OCI-LY7 (cell line): ENCODE data around the gene ZNF407. TPM values are rescaled to one million over a fixed set of nuclear protein-coding genes. Genes with fewer than 3 reads are reported as not detected.

ENCODE experiments used
- BruUV-seq: library from RNA; stranded (reverse); fragments of 400-500 nt; replicated peaks from 2 replicates; lab custom pipeline; 2021; lab: Mats Ljungman, UMichigan
- CTCF ChIA-PET: fragments of 300-600 bp; sonication (Branson Sonifier 250); formaldehyde crosslinking; loops from one replicate; lab custom pipeline; 2022; ENCODE audit warnings: antibody characterized with exemption; ENCODE audit not compliant: unreplicated experiment; lab: Charles Lee
- POLR2A ChIA-PET: fragments of 300-600 bp; sonication (Branson Sonifier 250); formaldehyde crosslinking; loops from one replicate; lab custom pipeline; 2022; ENCODE audit warnings: antibody characterized with exemption; lab: Charles Lee
- DNase-seq: peaks from one replicate; pipeline ENCODE4 v3.0.0-alpha.2; 2015; ENCODE audit warnings: low spot score
- H2AFZ ChIP-seq: fragments of 200-600 bp; sonication (generic), shearing (Covaris generic); 2 replicates; pipeline ENCODE4 v1.6.1; 2014; ENCODE audit warnings: mild to moderate bottlenecking, antibody characterized with exemption, low read length, moderate library complexity
- H3K27ac ChIP-seq: fragments of 200-600 bp; sonication (generic); 2 replicates; pipeline ENCODE4 v1.5.1; 2014; ENCODE audit warnings: mixed run types, low read depth, mild to moderate bottlenecking, moderate library complexity, low read length, inconsistent platforms; ENCODE audit not compliant: poor library complexity, severe bottlenecking
- H3K36me3 ChIP-seq: fragments of 200-600 bp; sonication (generic); 2 replicates; pipeline ENCODE4 v1.6.1; 2014; ENCODE audit warnings: mild to moderate bottlenecking, antibody characterized with exemption, low read length, moderate library complexity, mixed read lengths; ENCODE audit not compliant: insufficient read depth
- H3K4me1 ChIP-seq: fragments of 200-600 bp; sonication (generic); 2 replicates; pipeline ENCODE4 v1.5.1; 2014; ENCODE audit warnings: mild to moderate bottlenecking, low read length; ENCODE audit not compliant: insufficient read depth, poor library complexity, severe bottlenecking
- H3K4me2 ChIP-seq: fragments of 200-600 bp; sonication (generic); 2 replicates; pipeline ENCODE4 v1.6.1; 2014; ENCODE audit warnings: mild to moderate bottlenecking, low read length
- H3K4me3 ChIP-seq: fragments of 200-600 bp; sonication (generic); 2 replicates; pipeline ENCODE4 v1.5.1; 2014; ENCODE audit warnings: mild to moderate bottlenecking, low read depth, low read length; ENCODE audit not compliant: poor library complexity, severe bottlenecking
- H3K79me2 ChIP-seq: fragments of 200-600 bp; sonication (generic); 2 replicates; pipeline ENCODE4 v1.6.1; 2016; ENCODE audit warnings: low read depth, mild to moderate bottlenecking, low read length, moderate library complexity, mixed read lengths; ENCODE audit not compliant: insufficient read depth
- H3K9me2 ChIP-seq: fragments of 200-600 bp; sonication (generic); 2 replicates; pipeline ENCODE4 v1.6.1; 2016; ENCODE audit warnings: mild to moderate bottlenecking, low read length, mixed read lengths; ENCODE audit not compliant: insufficient read depth
- H3K9me3 ChIP-seq: fragments of 200-600 bp; sonication (generic); 2 replicates; pipeline ENCODE4 v1.6.1; 2014; ENCODE audit warnings: mild to moderate bottlenecking, mixed run types, low read length, mixed read lengths
- H4K20me1 ChIP-seq: fragments of 200-600 bp; sonication (generic); 2 replicates; pipeline ENCODE4 v1.6.1; 2014; ENCODE audit warnings: mild to moderate bottlenecking, antibody characterized with exemption, low read length, moderate library complexity, mixed read lengths; ENCODE audit not compliant: insufficient read depth
- EZH2phosphoT487 ChIP-seq: fragments of 200-600 bp; sonication (generic); IDR thresholded peaks from 2 replicates; pipeline ENCODE4 v1.6.1; 2018; ENCODE audit warnings: low read depth, borderline replicate concordance, mild to moderate bottlenecking, mixed run types, antibody characterized with exemption, low read length, moderate library complexity, mixed read lengths
- intact Hi-C: fragments of 100-400 bp; cut with micrococcal nuclease; formaldehyde crosslinking; loops from one replicate; pipeline ENCODE4 v1.10.0; 2022; ENCODE audit not compliant: unreplicated experiment
- total RNA-seq, 2 experiments: library from RNA; depleted of rRNA in 1 of 2; stranded (reverse); fragments of >200 nt in 1 of 2; shearing (Covaris generic) in 1 of 2; gene quantifications; 2 replicates each; pipeline ENCODE4 v1.2.3, GENCODE V29; 2014 to 2022
- TF ChIP-seq, protein P1 (sequence below): fragments of 200-600 bp; sonication (generic); conservative IDR thresholded peaks from 2 replicates; pipeline ENCODE4 v1.5.1; 2014; ENCODE audit warnings: mild to moderate bottlenecking, antibody characterized with exemption, low read length, moderate library complexity, mixed read lengths

The ZNF407 gene
- total RNA-seq, 2 experiments from 2014 or later = 8.9 to 11.9 TPM

DNA sequence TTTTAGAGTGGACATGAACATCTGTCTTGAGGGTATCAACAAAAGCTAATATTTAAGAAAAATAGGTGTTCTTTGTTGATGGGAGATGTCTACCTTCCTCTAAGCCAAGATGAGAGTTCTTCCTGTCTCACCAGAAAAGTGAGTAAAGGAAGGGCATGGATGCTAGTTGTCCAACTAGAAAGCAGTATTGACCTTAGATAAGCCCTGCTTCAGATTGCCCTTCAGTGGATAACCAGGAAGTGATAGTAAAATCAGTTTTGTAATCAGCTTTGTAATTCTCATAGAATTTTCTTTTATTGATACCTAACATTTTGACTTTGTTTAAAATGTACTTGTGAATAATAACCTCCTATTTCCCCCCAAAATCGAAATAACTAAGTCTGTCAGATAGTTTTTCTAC lies 134.7 kb downstream of the ZNF407 start:
- Histone ChIP-seq H3K79me2 (no peaks in the 10 kb centered on the region), H3K36me3 (no peaks in the 10 kb centered on the region), H4K20me1 (no peaks in the 10 kb centered on the region), H3K9me3 (no peaks in the 10 kb centered on the region), H2AFZ (no peak overlapping the region), H3K4me3 (no peak overlapping the region), H3K27ac (no peak overlapping the region), H3K9me2 (no peaks in the 10 kb centered on the region), H3K4me2 (no peak overlapping the region), H3K4me1 (no peaks in the 10 kb centered on the region)
- no peak for DNase-seq
- intact Hi-C loops = no loop called here
- CTCF ChIA-PET = no interaction called here
- BruUV-seq = no TSS peak
- POLR2A ChIA-PET = interaction anchor here (0.7 kb wide), 1 partner anchor 63 kb away, joined by 3 read pairs; no protein-coding TSS in a partner anchor
- no peak for TF ChIP-seq EZH2phosphoT487
- TF ChIP-seq, protein P1, sequence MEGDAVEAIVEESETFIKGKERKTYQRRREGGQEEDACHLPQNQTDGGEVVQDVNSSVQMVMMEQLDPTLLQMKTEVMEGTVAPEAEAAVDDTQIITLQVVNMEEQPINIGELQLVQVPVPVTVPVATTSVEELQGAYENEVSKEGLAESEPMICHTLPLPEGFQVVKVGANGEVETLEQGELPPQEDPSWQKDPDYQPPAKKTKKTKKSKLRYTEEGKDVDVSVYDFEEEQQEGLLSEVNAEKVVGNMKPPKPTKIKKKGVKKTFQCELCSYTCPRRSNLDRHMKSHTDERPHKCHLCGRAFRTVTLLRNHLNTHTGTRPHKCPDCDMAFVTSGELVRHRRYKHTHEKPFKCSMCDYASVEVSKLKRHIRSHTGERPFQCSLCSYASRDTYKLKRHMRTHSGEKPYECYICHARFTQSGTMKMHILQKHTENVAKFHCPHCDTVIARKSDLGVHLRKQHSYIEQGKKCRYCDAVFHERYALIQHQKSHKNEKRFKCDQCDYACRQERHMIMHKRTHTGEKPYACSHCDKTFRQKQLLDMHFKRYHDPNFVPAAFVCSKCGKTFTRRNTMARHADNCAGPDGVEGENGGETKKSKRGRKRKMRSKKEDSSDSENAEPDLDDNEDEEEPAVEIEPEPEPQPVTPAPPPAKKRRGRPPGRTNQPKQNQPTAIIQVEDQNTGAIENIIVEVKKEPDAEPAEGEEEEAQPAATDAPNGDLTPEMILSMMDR = no peak

- H2AFZ ChIP-seq = no peak overlapping the region
- H3K4me3 ChIP-seq = no peak overlapping the region
- DNase-seq = no peak
- H3K9me3 ChIP-seq = no peaks in the 10 kb centered on the region
- ChIA-PET POLR2A (no interaction called here), CTCF (no interaction called here)
- no peaks in the 10 kb centered on the region for H4K20me1 ChIP-seq
- no peak overlapping the region for H3K4me2 ChIP-seq
- BruUV-seq = no TSS peak
- intact Hi-C loops = no loop called here
- no peaks in the 10 kb centered on the region for H3K9me2 ChIP-seq
- no peaks in the 10 kb centered on the region for H3K4me1 ChIP-seq
- H3K27ac ChIP-seq = no peak overlapping the region
- TF ChIP-seq, protein P1 = no peak
- no peak for TF ChIP-seq EZH2phosphoT487
- H3K79me2 ChIP-seq = no peaks in the 10 kb centered on the region
- H3K36me3 ChIP-seq = no peaks in the 10 kb centered on the region
These were observed 135.9 kb downstream of the ZNF407 start for GRCh38 chr18:74733598-74733997.

- intact Hi-C loops = no loop called here
- ChIA-PET CTCF (no interaction called here), POLR2A (no interaction called here)
- Histone ChIP-seq H3K36me3 (no peaks in the 10 kb centered on the region), H3K79me2 (no peaks in the 10 kb centered on the region), H3K4me1 (no peaks in the 10 kb centered on the region), H2AFZ (no peak overlapping the region), H3K4me2 (no peak overlapping the region), H3K4me3 (no peak overlapping the region), H3K27ac (no peak overlapping the region), H4K20me1 (no peaks in the 10 kb centered on the region), H3K9me3 (no peaks in the 10 kb centered on the region), H3K9me2 (no peaks in the 10 kb centered on the region)
- no TSS peak for BruUV-seq
- TF ChIP-seq, protein P1 = no peak
- no peak for TF ChIP-seq EZH2phosphoT487
- DNase-seq = no peak
These were observed 136.4 kb downstream of the ZNF407 start for GRCh38 chr18:74734013-74734444.
